GM12878 (cell line): Measurements from ENCODE around the gene NADSYN1.

Experiments used
- CEBPB ChIP-seq, 2 experiments: fragments of 150-350 bp in 1 of 2; IDR thresholded peaks; 2 replicates each; pipeline ENCODE4 v1.6.1; 2012 to 2014; ENCODE audit warnings: low read depth in 2 of 2, low read length in 2 of 2, borderline replicate concordance in 1 of 2, inconsistent platforms in 1 of 2
- EP300 ChIP-seq, 2 experiments: fragments of 150-350 bp in 1 of 2; IDR thresholded peaks; 2 replicates each; pipeline ENCODE4 v1.6.1; 2011 to 2012; ENCODE audit warnings: low read depth in 2 of 2, low read length in 2 of 2, borderline replicate concordance in 1 of 2, improper control_type of control experiment in 1 of 2, inconsistent platforms in 1 of 2; ENCODE audit not compliant: control insufficient read depth in 1 of 2
- MEF2A ChIP-seq: IDR thresholded peaks from 2 replicates; pipeline ENCODE4 v1.6.1; 2011; ENCODE audit warnings: low read depth, mild to moderate bottlenecking, low read length, moderate library complexity; ENCODE audit not compliant: insufficient read depth
- REST ChIP-seq: IDR thresholded peaks from 2 replicates; pipeline ENCODE4 v1.6.1; 2012; ENCODE audit warnings: mild to moderate bottlenecking, low read depth, low read length
- SPI1 ChIP-seq: IDR thresholded peaks from 2 replicates; pipeline ENCODE4 v1.6.1; 2011; ENCODE audit warnings: low read depth, mild to moderate bottlenecking, low read length, moderate library complexity, borderline replicate concordance; ENCODE audit not compliant: insufficient read depth
- SRF ChIP-seq, 2 experiments: IDR thresholded peaks; 2 replicates each; pipeline ENCODE4 v1.6.1; 2011; ENCODE audit warnings: low read depth in 2 of 2, low read length in 2 of 2, mild to moderate bottlenecking in 1 of 2, moderate library complexity in 1 of 2
- TF ChIP-seq, protein P1 (sequence below), 3 experiments: IDR thresholded peaks in 2 of 3; conservative IDR thresholded peaks in 1 of 3; 2 replicates each; pipeline ENCODE4 v1.5.1; 2011; ENCODE audit warnings: low read depth in 3 of 3, low read length in 3 of 3, mild to moderate bottlenecking in 3 of 3, control low read depth in 2 of 3, moderate library complexity in 2 of 3, inconsistent platforms in 1 of 3, mixed read lengths in 1 of 3; ENCODE audit not compliant: control insufficient read depth in 2 of 3, insufficient read depth in 1 of 3; ENCODE audit errors: extremely low read depth in 1 of 3

GRCh38 chr11:71490044-71490730, 37.2 kb downstream of the NADSYN1 start:
- no peak for TF ChIP-seq CEBPB (IDR thresholded peaks at IDR 0.05; ENCODE audit: borderline replicate concordance in 1 of 2, low read depth in 2 of 2, low read length in 2 of 2)
- no peak for TF ChIP-seq REST
- TF ChIP-seq EP300 (IDR thresholded peaks at IDR 0.05; ENCODE audit: borderline replicate concordance in 1 of 2, control insufficient read depth in 1 of 2, low read depth in 2 of 2, low read length in 2 of 2): no peak
- no peak for TF ChIP-seq MEF2A
- no peak for TF ChIP-seq SRF (IDR thresholded peaks at IDR 0.05; ENCODE audit: low read depth in 2 of 2, low read length in 2 of 2)
- TF ChIP-seq, protein P1, sequence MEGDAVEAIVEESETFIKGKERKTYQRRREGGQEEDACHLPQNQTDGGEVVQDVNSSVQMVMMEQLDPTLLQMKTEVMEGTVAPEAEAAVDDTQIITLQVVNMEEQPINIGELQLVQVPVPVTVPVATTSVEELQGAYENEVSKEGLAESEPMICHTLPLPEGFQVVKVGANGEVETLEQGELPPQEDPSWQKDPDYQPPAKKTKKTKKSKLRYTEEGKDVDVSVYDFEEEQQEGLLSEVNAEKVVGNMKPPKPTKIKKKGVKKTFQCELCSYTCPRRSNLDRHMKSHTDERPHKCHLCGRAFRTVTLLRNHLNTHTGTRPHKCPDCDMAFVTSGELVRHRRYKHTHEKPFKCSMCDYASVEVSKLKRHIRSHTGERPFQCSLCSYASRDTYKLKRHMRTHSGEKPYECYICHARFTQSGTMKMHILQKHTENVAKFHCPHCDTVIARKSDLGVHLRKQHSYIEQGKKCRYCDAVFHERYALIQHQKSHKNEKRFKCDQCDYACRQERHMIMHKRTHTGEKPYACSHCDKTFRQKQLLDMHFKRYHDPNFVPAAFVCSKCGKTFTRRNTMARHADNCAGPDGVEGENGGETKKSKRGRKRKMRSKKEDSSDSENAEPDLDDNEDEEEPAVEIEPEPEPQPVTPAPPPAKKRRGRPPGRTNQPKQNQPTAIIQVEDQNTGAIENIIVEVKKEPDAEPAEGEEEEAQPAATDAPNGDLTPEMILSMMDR (IDR thresholded peaks at IDR 0.05 in 2 of 3, conservative IDR thresholded peaks at IDR 0.05 in 1 of 3; ENCODE audit: control insufficient read depth in 2 of 3, extremely low read depth in 1 of 3, insufficient read depth in 1 of 3, low read depth in 3 of 3, low read length in 3 of 3): no peak
- TF ChIP-seq SPI1: no peak
